GM12875 (cell line): ENCODE results near the gene TMEM121B.

Experiments used
- H3K4me3 ChIP-seq: one replicate; pipeline ENCODE4 v1.5.1; 2011; ENCODE audit warnings: low read depth, low read length, control low read depth
- CTCF ChIP-seq: IDR thresholded peaks from 2 replicates; pipeline ENCODE4 v1.5.1; 2011; ENCODE audit warnings: low read depth, mild to moderate bottlenecking, control low read depth, inconsistent platforms, low read length, moderate library complexity, borderline replicate concordance; ENCODE audit not compliant: insufficient read depth

Gene TMEM121B

GRCh38 chr22:17084554-17085276, 36.4 kb downstream of the TMEM121B start, which contains the start of gene IL17RA:
Gene IL17RA (plus strand): TSS chr22:17085000. CDS start chr22:17085092, 92 bp downstream.
- no peak for TF ChIP-seq CTCF
- H3K4me3 ChIP-seq: peak within 1 kb of the TSS; percentile 79

- no peak for TF ChIP-seq CTCF
- H3K4me3 ChIP-seq: no peak overlapping the region
Measured at GRCh38 chr22:17083811-17084441, 37.2 kb downstream of the TMEM121B start.

GRCh38 chr22:17083255-17083654, 37.9 kb downstream of the TMEM121B start:
- TF ChIP-seq CTCF: no peak
- H3K4me3 ChIP-seq: no peak overlapping the region

GRCh38 chr22:17079572-17079971, 41.6 kb downstream of the TMEM121B start:
- H3K4me3 ChIP-seq: no peak overlapping the region
- TF ChIP-seq CTCF: no peak

- no peak for TF ChIP-seq CTCF
- no peak overlapping the region for H3K4me3 ChIP-seq
Measured at GRCh38 chr22:17077255-17077654, 43.9 kb downstream of the TMEM121B start.

GRCh38 chr22:17074648-17075002, 46.5 kb downstream of the TMEM121B start:
- no peak overlapping the region for H3K4me3 ChIP-seq
- TF ChIP-seq CTCF: no peak

GRCh38 chr22:17072877-17073276, 48.3 kb downstream of the TMEM121B start:
- no peak for TF ChIP-seq CTCF

More at GRCh38 chr22:17072877-17073276, 48.3 kb downstream of the TMEM121B start:
- no peak overlapping the region for H3K4me3 ChIP-seq
